OCI-LY1 (cell line): Measurements from ENCODE around the gene RAI14.

Experiments
- H2AFZ ChIP-seq: fragments of 200-600 bp; sonication (generic), shearing (Covaris generic); 2 replicates; pipeline ENCODE4 v1.6.0; 2014; ENCODE audit warnings: antibody characterized with exemption, mild to moderate bottlenecking, low read length
- H3F3A ChIP-seq: fragments of 200-600 bp; sonication (generic), shearing (Covaris generic); 2 replicates; pipeline ENCODE4 v1.6.0; 2014; ENCODE audit warnings: mild to moderate bottlenecking, antibody characterized with exemption, low read length, moderate library complexity; ENCODE audit not compliant: insufficient read depth
- H3K27ac ChIP-seq: fragments of 200-600 bp; sonication (generic); 2 replicates; pipeline ENCODE4 v1.5.1; 2014; ENCODE audit warnings: low read length, mixed run types, mild to moderate bottlenecking, low read depth; ENCODE audit not compliant: poor library complexity, severe bottlenecking
- H3K27me3 ChIP-seq: fragments of 200-600 bp; sonication (generic); 2 replicates; pipeline ENCODE4 v1.6.0; 2014; ENCODE audit warnings: antibody characterized with exemption, mild to moderate bottlenecking, low read length, moderate library complexity; ENCODE audit not compliant: insufficient read depth
- H3K36me3 ChIP-seq: fragments of 200-600 bp; sonication (generic); 2 replicates; pipeline ENCODE4 v1.6.1; 2014; ENCODE audit warnings: mild to moderate bottlenecking, antibody characterized with exemption, low read length, moderate library complexity, mixed read lengths; ENCODE audit not compliant: insufficient read depth
- H3K4me1 ChIP-seq: fragments of 200-600 bp; sonication (generic); 2 replicates; pipeline ENCODE4 v1.5.1; 2014; ENCODE audit warnings: mild to moderate bottlenecking, low read length, moderate library complexity; ENCODE audit not compliant: insufficient read depth, severe bottlenecking
- H3K4me2 ChIP-seq: fragments of 200-600 bp; sonication (generic), shearing (Covaris generic); 2 replicates; pipeline ENCODE4 v1.6.1; 2014; ENCODE audit warnings: low read length
- H3K4me3 ChIP-seq: fragments of 200-600 bp; sonication (generic); 2 replicates; pipeline ENCODE4 v1.5.1; 2014; ENCODE audit warnings: low read length, low read depth, mild to moderate bottlenecking, mixed read lengths; ENCODE audit not compliant: poor library complexity, severe bottlenecking
- H3K79me2 ChIP-seq: fragments of 200-600 bp; shearing (Covaris generic); 2 replicates; pipeline ENCODE4 v1.6.1; 2016; ENCODE audit warnings: mixed run types, low read length, mixed read lengths; ENCODE audit not compliant: insufficient read depth
- H3K9ac ChIP-seq: fragments of 200-600 bp; sonication (generic), shearing (Covaris generic); 2 replicates; pipeline ENCODE4 v1.6.1; 2014; ENCODE audit warnings: mild to moderate bottlenecking, low read length, mixed read lengths
- H3K9me2 ChIP-seq: fragments of 200-600 bp; sonication (generic), shearing (Covaris generic); 2 replicates; pipeline ENCODE4 v1.6.1; 2014; ENCODE audit warnings: low read depth, mild to moderate bottlenecking, low read length, mixed read lengths
- H3K9me3 ChIP-seq: fragments of 200-600 bp; shearing (Covaris generic); 2 replicates; pipeline ENCODE4 v1.6.1; 2014; ENCODE audit warnings: low read length, mixed read lengths
- H4K20me1 ChIP-seq: fragments of 200-600 bp; sonication (generic), shearing (Covaris generic); 2 replicates; pipeline ENCODE4 v1.6.0; 2016; ENCODE audit warnings: mild to moderate bottlenecking, low read length; ENCODE audit not compliant: insufficient read depth
- CTCF ChIP-seq: fragments of 200-600 bp; sonication (generic), shearing (Covaris generic); IDR thresholded peaks from 2 replicates; pipeline ENCODE4 v1.5.1; 2017; ENCODE audit warnings: mild to moderate bottlenecking, antibody characterized with exemption, low read length, moderate library complexity, mixed read lengths
- EZH2 ChIP-seq: fragments of 200-600 bp; sonication (generic), shearing (Covaris generic); IDR thresholded peaks from 2 replicates; pipeline ENCODE4 v1.8.0; 2017; ENCODE audit warnings: borderline replicate concordance, mixed run types, mild to moderate bottlenecking, antibody characterized with exemption, low read length, moderate library complexity, mixed read lengths

The RAI14 gene

DNA sequence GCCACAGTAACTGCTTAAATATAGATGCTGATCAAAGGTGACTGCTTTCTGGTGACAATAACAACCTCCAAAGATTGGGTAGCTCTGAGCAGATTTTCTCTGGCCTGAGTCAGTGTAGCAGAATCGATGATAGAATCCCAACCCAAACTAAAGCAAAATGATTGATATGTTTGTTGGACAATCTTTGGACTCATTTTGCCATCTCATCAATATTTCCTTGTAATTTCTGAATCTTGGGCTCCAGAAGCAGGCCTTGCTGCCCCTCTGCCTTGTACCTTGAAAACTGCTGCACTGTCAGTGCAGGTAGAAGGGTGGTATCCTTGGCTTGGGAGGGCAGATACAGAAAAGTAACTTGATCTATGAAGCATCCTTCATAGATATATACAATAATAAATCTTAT is 201.8 kb downstream of the RAI14 start:
- no peak overlapping the region for H3K27ac ChIP-seq
- H4K20me1 ChIP-seq: no peaks in the 10 kb centered on the region
- H3K4me3 ChIP-seq: no peak overlapping the region

GRCh38 chr5:34858790-34859189 is 202.7 kb downstream of the RAI14 start:
- H3K36me3 ChIP-seq: no peaks in the 10 kb centered on the region
- H3K27me3 ChIP-seq: 0 out of 2 replicates have a peak, but pooled peaks cover 4% of the 10 kb centered on the region
- no peak overlapping the region for H2AFZ ChIP-seq
- H3K9me3 ChIP-seq: no peaks in the 10 kb centered on the region
- TF ChIP-seq CTCF (no peak), EZH2 (no peak)
- no peak overlapping the region for H3K4me3 ChIP-seq
- no peak overlapping the region for H3K9ac ChIP-seq
- H4K20me1 ChIP-seq: no peaks in the 10 kb centered on the region
- no peaks in the 10 kb centered on the region for H3F3A ChIP-seq
- no peaks in the 10 kb centered on the region for H3K9me2 ChIP-seq
- H3K4me1 ChIP-seq: no peaks in the 10 kb centered on the region
- H3K27ac ChIP-seq: no peak overlapping the region
- H3K4me2 ChIP-seq: no peak overlapping the region
- H3K79me2 ChIP-seq: no peaks in the 10 kb centered on the region

More for the DNA sequence above, 201.8 kb downstream of the RAI14 start:
- no peak overlapping the region for H3K9ac ChIP-seq
- H3K4me2 ChIP-seq: no peak overlapping the region
- 0 out of 2 replicates have a peak, but pooled peaks cover 4% of the 10 kb centered on the region for H3K27me3 ChIP-seq
- no peaks in the 10 kb centered on the region for H3K9me3 ChIP-seq
- TF ChIP-seq CTCF (no peak), EZH2 (no peak)
- H3K36me3 ChIP-seq: no peaks in the 10 kb centered on the region
- no peaks in the 10 kb centered on the region for H3F3A ChIP-seq
- H3K9me2 ChIP-seq: no peaks in the 10 kb centered on the region
- no peaks in the 10 kb centered on the region for H3K4me1 ChIP-seq
- H3K79me2 ChIP-seq: no peaks in the 10 kb centered on the region
- no peak overlapping the region for H2AFZ ChIP-seq

DNA sequence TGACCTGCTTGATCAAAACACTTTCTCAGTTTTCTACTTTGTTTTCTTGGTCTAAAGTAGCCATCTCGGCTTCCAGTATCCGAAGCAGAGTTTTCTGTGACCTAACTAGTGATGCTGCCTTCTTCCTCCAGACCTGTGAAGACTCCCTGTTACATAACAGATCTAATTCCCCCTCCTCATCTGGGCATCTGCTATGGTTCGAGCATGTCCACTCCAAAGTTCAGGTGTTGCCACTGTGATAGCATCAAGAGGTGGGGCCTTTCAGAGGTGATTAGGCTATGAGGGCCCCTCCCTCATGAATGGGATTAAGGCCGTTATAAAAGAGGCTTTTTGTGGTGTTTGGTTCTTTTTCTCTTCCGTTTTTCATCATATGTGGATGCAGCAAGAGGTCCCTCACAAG is 203.1 kb downstream of the RAI14 start:
- Histone ChIP-seq H3F3A (no peaks in the 10 kb centered on the region), H3K27me3 (0 out of 2 replicates have a peak, but pooled peaks cover 4% of the 10 kb centered on the region), H3K9me3 (no peaks in the 10 kb centered on the region), H4K20me1 (no peaks in the 10 kb centered on the region), H3K9ac (no peak overlapping the region), H3K4me2 (no peak overlapping the region), H3K79me2 (no peaks in the 10 kb centered on the region), H3K9me2 (no peaks in the 10 kb centered on the region), H3K4me3 (no peak overlapping the region), H3K4me1 (no peaks in the 10 kb centered on the region), H3K36me3 (no peaks in the 10 kb centered on the region), H2AFZ (no peak overlapping the region), H3K27ac (no peak overlapping the region)
- no peak for TF ChIP-seq CTCF
- TF ChIP-seq EZH2: no peak
